Gastroesophageal sphincter (tissue), 4 donors: ENCODE results near the gene CYP8B1. TPM values are rescaled to one million over a fixed set of nuclear protein-coding genes. Genes with fewer than 3 reads are reported as not detected.

Experiments
- ATAC-seq: fragments of 150-250 bp; one replicate; pipeline ENCODE4 v1.9.1; 2016; ENCODE audit warnings: mild to moderate bottlenecking, moderate library complexity
- H3K27ac ChIP-seq, 4 donors: fragments of 200-600 bp; sonication (generic) in 3 of 4; 1 replicate in 3 of 4; 2 replicates in 1 of 4; pipeline ENCODE4 v1.5.1; 2016 to 2019
- H3K27me3 ChIP-seq: fragments of 200-600 bp; sonication (generic); one replicate; pipeline ENCODE4 v1.5.1; 2019
- H3K36me3 ChIP-seq, 2 donors: fragments of 200-600 bp; sonication (generic); one replicate each; pipeline ENCODE4 v1.5.1; 2019; ENCODE audit warnings: control low read depth in 1 of 2
- H3K4me1 ChIP-seq, 3 donors: fragments of 200-600 bp; sonication (generic); 1 replicate in 2 of 3; 2 replicates in 1 of 3; pipeline ENCODE4 v1.5.1; 2016 to 2019; ENCODE audit warnings: control low read depth in 2 of 3
- H3K4me3 ChIP-seq, 2 donors: fragments of 200-600 bp; sonication (generic); one replicate each; pipeline ENCODE4 v1.5.1; 2019; ENCODE audit warnings: mild to moderate bottlenecking in 1 of 2, moderate library complexity in 1 of 2
- H3K9me3 ChIP-seq, 3 donors: fragments of 200-600 bp; sonication (generic); one replicate each; pipeline ENCODE4 v1.5.1; 2017 to 2019; ENCODE audit warnings: control low read depth in 2 of 3
- EP300 ChIP-seq: sonication (generic); formaldehyde crosslinking; IDR thresholded peaks from one replicate; pipeline ENCODE4 v1.6.1; 2017; ENCODE audit warnings: antibody characterized with exemption, mild to moderate bottlenecking
- POLR2A ChIP-seq, 2 donors: fragments of 450-650 bp; IDR thresholded peaks; one replicate each; pipeline ENCODE4 v1.6.1; 2017; ENCODE audit warnings: antibody characterized with exemption in 2 of 2, mild to moderate bottlenecking in 2 of 2, moderate library complexity in 1 of 2
- POLR2AphosphoS5 ChIP-seq: sonication (generic); formaldehyde crosslinking; IDR thresholded peaks from one replicate; pipeline ENCODE4 v1.6.1; 2017; ENCODE audit warnings: antibody characterized with exemption
- WGBS, 2 donors: methylation state at CpG; one replicate each; pipeline ENCODE4 v1.1.5; 2018; ENCODE audit warnings: low coverage in 1 of 2; 5-methylcytosine and 5-hydroxymethylcytosine counted together
- total RNA-seq, 4 donors: library from RNA; depleted of rRNA; stranded (reverse); fragments of >200 nt; gene quantifications; one replicate each; pipeline ENCODE4 v1.1.0, GENCODE V29; 2016
- TF ChIP-seq, protein P1 (sequence below), 4 experiments: fragments of 200-600 bp in 2 of 4; fragments of 450-650 bp in 2 of 4; sonication (generic) in 1 of 4; IDR thresholded peaks; one replicate each; pipeline ENCODE4 v1.5.1; 2017 to 2019; ENCODE audit warnings: antibody characterized with exemption in 4 of 4, mild to moderate bottlenecking in 2 of 4, moderate library complexity in 2 of 4

CYP8B1 gene
- total RNA-seq, 4 donors from 2014 or later = not detected

DNA sequence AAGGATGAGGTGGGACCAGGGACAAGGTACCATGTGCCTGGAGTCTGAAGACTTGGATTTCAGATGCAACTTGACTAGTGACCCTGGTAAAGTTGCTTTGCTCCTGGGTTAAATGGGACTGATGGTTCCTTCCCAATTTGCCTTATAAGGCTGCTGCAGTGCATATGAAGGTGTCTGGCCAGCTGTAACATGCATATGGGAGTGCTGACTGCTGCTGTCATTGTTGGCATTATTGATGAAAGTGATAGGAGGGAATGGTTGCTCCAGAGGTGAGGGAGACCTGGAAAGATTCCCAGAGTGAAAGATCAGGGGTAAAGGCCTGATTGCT lies 20.5 kb downstream of the CYP8B1 start:
- H3K4me1 ChIP-seq = peaks cover 0 to 22% (median 8%) of the 10 kb centered on the region in 3 donors
- no peaks in the 10 kb centered on the region for H3K36me3 ChIP-seq
- no peak for TF ChIP-seq POLR2AphosphoS5
- TF ChIP-seq, protein P1, sequence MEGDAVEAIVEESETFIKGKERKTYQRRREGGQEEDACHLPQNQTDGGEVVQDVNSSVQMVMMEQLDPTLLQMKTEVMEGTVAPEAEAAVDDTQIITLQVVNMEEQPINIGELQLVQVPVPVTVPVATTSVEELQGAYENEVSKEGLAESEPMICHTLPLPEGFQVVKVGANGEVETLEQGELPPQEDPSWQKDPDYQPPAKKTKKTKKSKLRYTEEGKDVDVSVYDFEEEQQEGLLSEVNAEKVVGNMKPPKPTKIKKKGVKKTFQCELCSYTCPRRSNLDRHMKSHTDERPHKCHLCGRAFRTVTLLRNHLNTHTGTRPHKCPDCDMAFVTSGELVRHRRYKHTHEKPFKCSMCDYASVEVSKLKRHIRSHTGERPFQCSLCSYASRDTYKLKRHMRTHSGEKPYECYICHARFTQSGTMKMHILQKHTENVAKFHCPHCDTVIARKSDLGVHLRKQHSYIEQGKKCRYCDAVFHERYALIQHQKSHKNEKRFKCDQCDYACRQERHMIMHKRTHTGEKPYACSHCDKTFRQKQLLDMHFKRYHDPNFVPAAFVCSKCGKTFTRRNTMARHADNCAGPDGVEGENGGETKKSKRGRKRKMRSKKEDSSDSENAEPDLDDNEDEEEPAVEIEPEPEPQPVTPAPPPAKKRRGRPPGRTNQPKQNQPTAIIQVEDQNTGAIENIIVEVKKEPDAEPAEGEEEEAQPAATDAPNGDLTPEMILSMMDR (IDR thresholded peaks at IDR 0.05) = no peak
- no peak for TF ChIP-seq POLR2A (IDR thresholded peaks at IDR 0.05)
- TF ChIP-seq EP300 = no peak
- ATAC-seq = no peak
- no peaks in the 10 kb centered on the region for H3K9me3 ChIP-seq
- H3K27ac ChIP-seq = no peak overlapping the region
- H3K27me3 ChIP-seq = no peaks in the 10 kb centered on the region
- no peak overlapping the region for H3K4me3 ChIP-seq

DNA sequence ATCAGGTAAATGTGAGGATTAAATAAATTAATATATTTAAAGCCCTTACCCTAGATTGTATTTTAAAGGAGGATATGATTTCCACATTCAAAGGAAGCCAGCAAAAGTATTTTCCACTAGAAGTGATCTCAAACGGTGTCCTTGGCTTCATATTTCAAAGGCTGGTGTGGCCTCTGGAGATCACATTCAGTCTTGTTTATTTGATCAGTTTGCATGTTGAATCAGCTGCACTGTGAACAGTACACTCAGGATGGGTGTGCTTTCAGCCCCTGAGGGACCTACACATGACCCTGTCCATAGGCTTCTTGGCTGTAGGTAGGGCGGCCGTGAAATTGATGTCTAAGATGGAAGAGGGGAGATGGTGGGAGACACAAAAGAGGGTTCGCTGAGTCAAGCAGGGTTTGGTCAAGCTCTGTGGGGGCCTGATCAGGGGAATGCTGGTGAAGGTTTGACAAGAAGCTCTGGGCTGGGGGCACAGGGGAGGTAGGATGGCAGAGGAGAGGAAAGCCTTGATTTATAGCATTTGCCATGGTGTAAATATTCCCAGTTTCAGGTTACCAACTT lies 21.9 kb downstream of the CYP8B1 start:
- H3K9me3 ChIP-seq = no peaks in the 10 kb centered on the region
- peaks cover 0 to 22% (median 8%) of the 10 kb centered on the region in 3 donors for H3K4me1 ChIP-seq
- no peak overlapping the region for H3K27ac ChIP-seq
- no peaks in the 10 kb centered on the region for H3K27me3 ChIP-seq
- H3K4me3 ChIP-seq = no peak overlapping the region
- H3K36me3 ChIP-seq = no peaks in the 10 kb centered on the region
- WGBS, 2 donors = 76 to 92% methylated on average over 4 of the region's 4 CpGs
- ATAC-seq = no peak
- TF ChIP-seq, protein P1 (IDR thresholded peaks at IDR 0.05) = no peak
- TF ChIP-seq EP300 = no peak
- no peak for TF ChIP-seq POLR2A (IDR thresholded peaks at IDR 0.05)
- TF ChIP-seq POLR2AphosphoS5 = no peak

DNA sequence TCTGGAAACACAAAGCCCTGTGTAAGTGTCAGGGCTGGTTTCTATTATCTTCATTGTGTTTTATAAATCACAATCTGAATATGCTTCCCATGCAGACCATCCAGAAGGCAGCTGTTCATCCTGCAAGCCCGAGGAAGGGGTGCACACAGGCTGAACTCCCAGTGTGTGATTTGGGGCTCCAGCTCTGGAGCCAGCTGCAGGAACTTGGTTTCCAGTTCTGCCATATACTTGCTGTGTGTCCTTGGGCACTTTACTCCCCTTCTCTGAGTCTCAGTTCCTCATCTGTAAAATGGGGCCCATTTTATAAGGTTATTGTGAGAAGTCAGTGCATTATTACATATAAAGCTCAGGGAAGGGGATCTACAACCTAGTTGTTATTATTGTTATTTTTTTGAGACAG lies 22.6 kb downstream of the CYP8B1 start:
- ATAC-seq = no peak
- H3K4me3 ChIP-seq = no peak overlapping the region
- H3K27me3 ChIP-seq = no peaks in the 10 kb centered on the region
- WGBS, 2 donors = 80 to 86% methylated on average over 1 of the region's 1 CpG
- H3K9me3 ChIP-seq = no peaks in the 10 kb centered on the region
- no peaks in the 10 kb centered on the region for H3K36me3 ChIP-seq
- TF ChIP-seq, protein P1 (IDR thresholded peaks at IDR 0.05) = no peak
- TF ChIP-seq EP300 (no peak), POLR2AphosphoS5 (no peak), POLR2A (IDR thresholded peaks at IDR 0.05) (no peak)
- H3K27ac ChIP-seq = peak overlapping the region in 1 of 4 donors; percentile 20
- peaks cover 0 to 22% (median 8%) of the 10 kb centered on the region in 3 donors for H3K4me1 ChIP-seq

DNA sequence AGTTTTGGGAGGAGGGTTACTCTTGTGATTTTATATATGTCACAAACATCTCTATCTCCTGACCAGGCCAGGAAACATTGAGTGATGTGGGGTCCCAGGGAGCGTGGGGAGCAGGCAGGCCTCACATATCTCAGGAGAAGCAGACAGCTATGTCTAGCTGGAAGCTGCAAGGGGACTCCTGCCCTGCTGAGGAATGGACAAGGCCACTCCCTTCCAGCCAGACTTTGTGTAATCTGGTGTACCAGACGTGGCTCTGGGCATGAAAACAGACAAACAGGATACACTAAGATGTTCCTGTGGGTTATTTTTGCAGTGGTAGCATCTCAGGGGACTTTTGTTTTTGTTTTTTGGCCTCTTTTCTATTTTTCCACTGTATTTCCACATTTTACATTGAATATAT lies 23.2 kb downstream of the CYP8B1 start:
- H3K4me3 ChIP-seq = no peak overlapping the region
- 0 to 10% methylated on average over 1 to 2 of the region's 2 CpGs for whole genome bisulfite sequencing, 2 donors
- ATAC-seq = peak; percentile 76
- TF ChIP-seq EP300 (no peak), POLR2AphosphoS5 (no peak), POLR2A (IDR thresholded peaks at IDR 0.05) (no peak)
- TF ChIP-seq, protein P1 (IDR thresholded peaks at IDR 0.05) = no peak
- H3K27me3 ChIP-seq = no peaks in the 10 kb centered on the region
- peaks cover 0 to 27% (median 12%) of the 10 kb centered on the region in 3 donors for H3K4me1 ChIP-seq
- H3K36me3 ChIP-seq = no peaks in the 10 kb centered on the region
- H3K9me3 ChIP-seq = no peaks in the 10 kb centered on the region
- peak overlapping the region in 2 of 4 donors; percentile 20 to 42 for H3K27ac ChIP-seq

- Histone ChIP-seq H3K4me3 (peak overlapping the region in 1 of 2 donors; percentile 7), H3K27ac (peak overlapping the region in 3 of 4 donors; percentile 14 to 42 (median 20)), H3K27me3 (no peaks in the 10 kb centered on the region), H3K9me3 (no peaks in the 10 kb centered on the region), H3K4me1 (peaks cover 3 to 38% (median 23%) of the 10 kb centered on the region in 3 donors), H3K36me3 (no peaks in the 10 kb centered on the region)
- TF ChIP-seq POLR2AphosphoS5 = no peak
- no peak for TF ChIP-seq EP300
- TF ChIP-seq, protein P1 (IDR thresholded peaks at IDR 0.05) = no peak
- TF ChIP-seq POLR2A (IDR thresholded peaks at IDR 0.05) = no peak
- WGBS, 2 donors = 85 to 89% methylated on average over 2 to 3 of the region's 6 CpGs
- ATAC-seq = no peak
These were observed 24.3 kb downstream of the CYP8B1 start for GRCh38 chr3:42851228-42851834.
